Measurements from ENCODE around the gene RPE. TPM values are rescaled to one million over a fixed set of nuclear protein-coding genes. Genes with fewer than 3 reads are reported as not detected.
A peak's percentile ranks its signal among the peaks of the same experiment; 100 is the strongest.

The RPE gene
- polyA plus RNA-seq, 1 experiment = 73.3 TPM

- H3K27me3 ChIP-seq (ENCODE audit: control insufficient read depth, insufficient read depth, low read length) = no peaks in the 10 kb centered on the region
- H3K9me3 ChIP-seq (ENCODE audit: control insufficient read depth, insufficient read depth, low read length) = no peaks in the 10 kb centered on the region
- H3K27ac ChIP-seq (ENCODE audit: low read depth, low read length) = no peak overlapping the region
- DNase-seq (ENCODE audit: low read depth, low spot score) = no peak
- ChIA-PET POLR2A (no interaction called here), CTCF (interaction anchor here (1.2 to 6.7 kb wide), 2 partner anchors 12 to 224 kb away, joined by 6 to 121 read pairs; no protein-coding TSS in a partner anchor)
- H3K4me3 ChIP-seq (ENCODE audit: low read depth, low read length) = no peak overlapping the region
- TF ChIP-seq, protein P1, sequence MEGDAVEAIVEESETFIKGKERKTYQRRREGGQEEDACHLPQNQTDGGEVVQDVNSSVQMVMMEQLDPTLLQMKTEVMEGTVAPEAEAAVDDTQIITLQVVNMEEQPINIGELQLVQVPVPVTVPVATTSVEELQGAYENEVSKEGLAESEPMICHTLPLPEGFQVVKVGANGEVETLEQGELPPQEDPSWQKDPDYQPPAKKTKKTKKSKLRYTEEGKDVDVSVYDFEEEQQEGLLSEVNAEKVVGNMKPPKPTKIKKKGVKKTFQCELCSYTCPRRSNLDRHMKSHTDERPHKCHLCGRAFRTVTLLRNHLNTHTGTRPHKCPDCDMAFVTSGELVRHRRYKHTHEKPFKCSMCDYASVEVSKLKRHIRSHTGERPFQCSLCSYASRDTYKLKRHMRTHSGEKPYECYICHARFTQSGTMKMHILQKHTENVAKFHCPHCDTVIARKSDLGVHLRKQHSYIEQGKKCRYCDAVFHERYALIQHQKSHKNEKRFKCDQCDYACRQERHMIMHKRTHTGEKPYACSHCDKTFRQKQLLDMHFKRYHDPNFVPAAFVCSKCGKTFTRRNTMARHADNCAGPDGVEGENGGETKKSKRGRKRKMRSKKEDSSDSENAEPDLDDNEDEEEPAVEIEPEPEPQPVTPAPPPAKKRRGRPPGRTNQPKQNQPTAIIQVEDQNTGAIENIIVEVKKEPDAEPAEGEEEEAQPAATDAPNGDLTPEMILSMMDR (IDR thresholded peaks at IDR 0.05; ENCODE audit: low read depth, low read length) = no peak
Observed at GRCh38 chr2:209973328-209973727, 29.1 kb upstream of the RPE start.

GRCh38 chr2:209974576-209974975 is 27.9 kb upstream of the RPE start:
- CTCF ChIA-PET = interaction anchor here (0.5 to 6.7 kb wide), 4 partner anchors 13 to 425 kb away, joined by 3 to 121 read pairs (median 4); no protein-coding TSS in a partner anchor
- TF ChIP-seq, protein P1 (IDR thresholded peaks at IDR 0.05; ENCODE audit: low read depth, low read length) = no peak
- POLR2A ChIA-PET = no interaction called here
- no peak overlapping the region for H3K27ac ChIP-seq (ENCODE audit: low read depth, low read length)
- DNase-seq (ENCODE audit: low read depth, low spot score) = no peak
- H3K9me3 ChIP-seq (ENCODE audit: control insufficient read depth, insufficient read depth, low read length) = no peaks in the 10 kb centered on the region
- no peak overlapping the region for H3K4me3 ChIP-seq (ENCODE audit: low read depth, low read length)
- H3K27me3 ChIP-seq (ENCODE audit: control insufficient read depth, insufficient read depth, low read length) = no peaks in the 10 kb centered on the region

DNA sequence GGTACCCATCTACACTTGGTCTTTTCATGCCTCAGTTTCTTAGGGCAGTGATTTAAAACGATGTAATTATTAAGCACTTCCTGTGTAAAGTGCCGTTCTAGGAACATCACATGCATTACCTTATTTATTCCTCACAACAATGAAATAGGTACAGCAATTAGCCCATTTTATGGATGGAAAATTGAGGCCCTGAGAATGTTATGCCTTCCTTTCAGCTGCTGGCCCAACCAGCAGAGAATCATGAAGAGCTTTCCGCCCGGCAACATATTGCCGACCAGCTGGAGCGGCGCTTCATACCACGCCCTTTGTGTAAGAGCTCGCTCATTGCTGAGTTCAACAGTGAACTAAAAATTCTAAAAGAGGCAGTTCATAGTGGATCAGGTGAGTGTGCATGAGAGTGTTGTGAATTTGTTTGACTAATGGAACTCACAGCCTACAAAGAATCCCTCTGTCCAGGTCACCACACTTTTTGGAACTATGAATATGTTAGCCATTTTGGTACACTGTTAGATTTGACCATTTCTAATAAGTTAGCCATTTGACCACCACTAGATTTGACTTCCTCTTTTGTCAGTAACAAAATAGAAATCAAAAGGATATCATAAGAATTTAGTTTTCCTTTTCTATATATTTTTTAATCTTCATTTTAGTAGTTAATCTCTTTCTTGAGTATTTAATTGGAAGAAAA is 25.6 kb upstream of the RPE start:
- no peak for DNase-seq (ENCODE audit: low read depth, low spot score)
- H3K4me3 ChIP-seq (ENCODE audit: low read depth, low read length) = no peak overlapping the region
- POLR2A ChIA-PET = no interaction called here
- no peak overlapping the region for H3K27ac ChIP-seq (ENCODE audit: low read depth, low read length)
- TF ChIP-seq, protein P1 (IDR thresholded peaks at IDR 0.05; ENCODE audit: low read depth, low read length) = no peak
- CTCF ChIA-PET = interaction anchor here (0.6 to 6.7 kb wide), 16 partner anchors 8 to 423 kb away, joined by 3 to 121 read pairs (median 4); no protein-coding TSS in a partner anchor
- H3K27me3 ChIP-seq (ENCODE audit: control insufficient read depth, insufficient read depth, low read length) = no peaks in the 10 kb centered on the region
- H3K9me3 ChIP-seq (ENCODE audit: control insufficient read depth, insufficient read depth, low read length) = no peaks in the 10 kb centered on the region

DNA sequence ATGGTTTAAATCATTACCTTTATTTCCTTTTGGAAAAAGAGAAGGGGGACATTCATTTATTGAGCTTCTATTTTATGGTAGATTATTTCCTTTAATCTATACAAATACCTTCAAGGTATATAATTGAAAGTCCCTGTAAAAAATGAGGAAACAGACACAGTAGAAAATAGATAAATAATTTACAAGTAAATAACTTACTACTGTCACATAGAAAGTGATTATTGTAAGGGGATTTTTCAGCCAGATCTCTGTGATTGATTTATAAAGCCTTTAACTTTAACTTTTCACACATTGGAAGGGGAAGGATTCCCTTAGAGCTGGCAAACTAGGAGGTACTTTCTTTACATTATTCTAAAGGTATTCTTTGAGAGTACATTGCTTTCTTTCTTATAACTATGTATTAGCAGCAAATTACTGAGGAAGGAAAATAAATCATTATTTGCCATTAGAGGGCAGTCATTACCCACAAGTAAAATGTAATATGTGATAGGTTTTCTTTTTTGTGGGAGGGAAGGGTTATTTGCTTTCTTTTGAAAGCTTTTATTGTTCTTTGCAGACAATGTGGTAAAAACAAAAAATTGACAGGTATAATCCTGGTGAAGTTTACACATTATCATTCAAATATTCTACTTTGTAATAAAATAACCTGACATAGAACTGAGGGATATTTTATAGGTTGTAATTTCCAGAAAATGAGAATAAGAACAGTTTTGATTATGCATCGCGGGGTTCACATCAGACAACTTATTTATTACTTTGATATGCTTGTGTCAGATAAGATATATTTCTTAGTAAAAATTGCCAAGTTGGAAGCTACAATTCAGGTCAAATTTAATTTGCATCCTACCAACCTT is 24.8 kb upstream of the RPE start:
- ChIA-PET POLR2A (no interaction called here), CTCF (interaction anchor here (0.6 to 6.7 kb wide), 18 partner anchors 9 to 422 kb away, joined by 3 to 121 read pairs (median 4); no protein-coding TSS in a partner anchor)
- Histone ChIP-seq H3K27me3 (ENCODE audit: control insufficient read depth, insufficient read depth, low read length) (no peaks in the 10 kb centered on the region), H3K27ac (ENCODE audit: low read depth, low read length) (no peak overlapping the region), H3K4me3 (ENCODE audit: low read depth, low read length) (no peak overlapping the region), H3K9me3 (ENCODE audit: control insufficient read depth, insufficient read depth, low read length) (no peaks in the 10 kb centered on the region)
- peak; percentile 4 for DNase-seq (ENCODE audit: low read depth, low spot score)
- TF ChIP-seq, protein P1 (IDR thresholded peaks at IDR 0.05; ENCODE audit: low read depth, low read length) = peak; percentile 50

All from AG04450 (cell line).